Neural progenitor cell (in vitro differentiated cells): ENCODE data around the gene ASIC1. TPM values are rescaled to one million over a fixed set of nuclear protein-coding genes. Genes with fewer than 3 reads are reported as not detected.

Experiments used
- DNase-seq: peaks from one replicate; pipeline ENCODE4 v3.0.0-alpha.2; 2016; ENCODE audit warnings: low spot score
- H2AFZ ChIP-seq: fragments of 200-600 bp; sonication (generic); replicated peaks from 2 replicates; pipeline ENCODE4 v1.6.1; 2016; ENCODE audit warnings: antibody characterized with exemption
- H3F3A ChIP-seq: fragments of 200-600 bp; sonication (generic); 2 replicates; pipeline ENCODE4 v1.6.1; 2016; ENCODE audit warnings: antibody characterized with exemption, low read depth
- H3K27ac ChIP-seq: fragments of 200-600 bp; sonication (generic); 2 replicates; pipeline ENCODE4 v1.5.1; 2016; ENCODE audit warnings: mild to moderate bottlenecking
- H3K27me3 ChIP-seq: fragments of 200-600 bp; sonication (generic); 2 replicates; pipeline ENCODE4 v1.6.1; 2016; ENCODE audit warnings: mild to moderate bottlenecking, moderate library complexity
- H3K36me3 ChIP-seq: fragments of 200-600 bp; sonication (generic); 2 replicates; pipeline ENCODE4 v1.5.1; 2016
- H3K4me1 ChIP-seq: fragments of 200-600 bp; sonication (generic); 2 replicates; pipeline ENCODE4 v1.6.1; 2016; ENCODE audit warnings: mixed run types
- H3K4me2 ChIP-seq: fragments of 200-600 bp; sonication (generic); 2 replicates; pipeline ENCODE4 v1.6.1; 2016
- H3K4me3 ChIP-seq: fragments of 200-600 bp; sonication (generic); 2 replicates; pipeline ENCODE4 v1.5.1; 2016
- H3K79me2 ChIP-seq: fragments of 200-600 bp; sonication (generic); 2 replicates; pipeline ENCODE4 v1.6.1; 2016; ENCODE audit warnings: low read depth
- H3K9ac ChIP-seq: fragments of 200-600 bp; sonication (generic); 2 replicates; pipeline ENCODE4 v1.6.1; 2016
- H3K9me3 ChIP-seq: fragments of 200-600 bp; sonication (generic); 2 replicates; pipeline ENCODE4 v1.5.1; 2016; ENCODE audit warnings: low read depth
- H4K20me1 ChIP-seq: fragments of 200-600 bp; sonication (generic); 2 replicates; pipeline ENCODE4 v1.6.1; 2016; ENCODE audit warnings: low read depth
- H3K27ac Mint-ChIP-seq: 3 replicates; pipeline ENCODE4 v1.8.0; 2021; ENCODE audit warnings: mixed read lengths
- H3K27me3 Mint-ChIP-seq: 2 replicates; pipeline ENCODE4 v1.8.0; 2022; ENCODE audit warnings: low read depth, mild to moderate bottlenecking, inconsistent platforms, moderate library complexity, mixed read lengths; ENCODE audit not compliant: insufficient read depth
- H3K36me3 Mint-ChIP-seq: 3 replicates; pipeline ENCODE4 v1.8.0; 2021; ENCODE audit warnings: mixed read lengths
- H3K4me1 Mint-ChIP-seq: 3 replicates; pipeline ENCODE4 v1.8.0; 2021; ENCODE audit warnings: mixed read lengths
- H3K4me3 Mint-ChIP-seq: 3 replicates; pipeline ENCODE4 v1.8.0; 2021; ENCODE audit warnings: mild to moderate bottlenecking, moderate library complexity, mixed read lengths
- H3K9me3 Mint-ChIP-seq: 3 replicates; pipeline ENCODE4 v1.8.0; 2020; ENCODE audit warnings: mixed read lengths
- EZH2 ChIP-seq: fragments of 200-600 bp; sonication (generic); IDR thresholded peaks from 2 replicates; pipeline ENCODE4 v1.6.1; 2017; ENCODE audit warnings: antibody characterized with exemption, mild to moderate bottlenecking, moderate library complexity
- EZH2phosphoT487 ChIP-seq: fragments of 200-600 bp; sonication (generic); IDR thresholded peaks from 2 replicates; pipeline ENCODE4 v1.6.1; 2017; ENCODE audit warnings: antibody characterized with exemption
- total RNA-seq: library from RNA; depleted of rRNA; stranded (reverse); fragments of >200 nt; gene quantifications from 2 replicates; pipeline ENCODE4 v1.2.3, GENCODE V29; 2015; ENCODE audit warnings: low replicate concordance
- TF ChIP-seq, protein P1 (sequence below): fragments of 200-600 bp; sonication (generic); IDR thresholded peaks from 2 replicates; pipeline ENCODE4 v1.5.1; 2017; ENCODE audit warnings: antibody characterized with exemption, mild to moderate bottlenecking

Gene ASIC1
- total RNA-seq, 1 donor from 2014 or later, result 2.5 TPM

DNA sequence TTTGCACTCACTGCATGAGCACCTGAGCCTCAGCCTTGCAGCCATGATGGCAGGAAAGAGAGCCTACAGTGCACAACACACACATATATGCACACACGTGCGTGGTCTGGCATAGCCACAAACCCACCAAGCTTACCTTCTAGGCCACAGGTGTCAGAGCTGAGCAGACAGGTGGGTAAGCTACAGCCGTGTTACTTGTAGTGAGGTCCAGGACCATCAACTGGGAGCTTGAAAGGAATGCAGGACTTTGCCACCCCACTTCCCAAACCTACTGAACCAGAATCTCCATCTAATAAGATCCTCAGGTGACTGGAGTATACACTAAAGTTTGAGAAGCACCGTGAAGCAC, 2.7 kb downstream of the ASIC1 start:
- Mint-ChIP-seq H3K27me3 (peaks cover 31% of the 10 kb centered on the region), H3K4me1 (peaks cover 23% of the 10 kb centered on the region), H3K9me3 (no peaks in the 10 kb centered on the region), H3K4me3 (no peak overlapping the region), H3K36me3 (peaks cover 14% of the 10 kb centered on the region), H3K27ac (no peak overlapping the region)
- Histone ChIP-seq H3K4me2 (no peak overlapping the region), H4K20me1 (no peaks in the 10 kb centered on the region), H3K4me3 (no peak overlapping the region), H3K27me3 (peaks cover 65% of the 10 kb centered on the region), H3K9ac (no peak overlapping the region), H3K27ac (no peak overlapping the region), H3K79me2 (no peaks in the 10 kb centered on the region), H2AFZ (no peak overlapping the region), H3K36me3 (no peaks in the 10 kb centered on the region), H3K9me3 (no peaks in the 10 kb centered on the region), H3F3A (peaks cover 14% of the 10 kb centered on the region), H3K4me1 (peaks cover 8% of the 10 kb centered on the region)
- TF ChIP-seq, protein P1, sequence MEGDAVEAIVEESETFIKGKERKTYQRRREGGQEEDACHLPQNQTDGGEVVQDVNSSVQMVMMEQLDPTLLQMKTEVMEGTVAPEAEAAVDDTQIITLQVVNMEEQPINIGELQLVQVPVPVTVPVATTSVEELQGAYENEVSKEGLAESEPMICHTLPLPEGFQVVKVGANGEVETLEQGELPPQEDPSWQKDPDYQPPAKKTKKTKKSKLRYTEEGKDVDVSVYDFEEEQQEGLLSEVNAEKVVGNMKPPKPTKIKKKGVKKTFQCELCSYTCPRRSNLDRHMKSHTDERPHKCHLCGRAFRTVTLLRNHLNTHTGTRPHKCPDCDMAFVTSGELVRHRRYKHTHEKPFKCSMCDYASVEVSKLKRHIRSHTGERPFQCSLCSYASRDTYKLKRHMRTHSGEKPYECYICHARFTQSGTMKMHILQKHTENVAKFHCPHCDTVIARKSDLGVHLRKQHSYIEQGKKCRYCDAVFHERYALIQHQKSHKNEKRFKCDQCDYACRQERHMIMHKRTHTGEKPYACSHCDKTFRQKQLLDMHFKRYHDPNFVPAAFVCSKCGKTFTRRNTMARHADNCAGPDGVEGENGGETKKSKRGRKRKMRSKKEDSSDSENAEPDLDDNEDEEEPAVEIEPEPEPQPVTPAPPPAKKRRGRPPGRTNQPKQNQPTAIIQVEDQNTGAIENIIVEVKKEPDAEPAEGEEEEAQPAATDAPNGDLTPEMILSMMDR, result no peak
- TF ChIP-seq EZH2phosphoT487 (no peak), EZH2 (no peak)
- no peak for DNase-seq

DNA sequence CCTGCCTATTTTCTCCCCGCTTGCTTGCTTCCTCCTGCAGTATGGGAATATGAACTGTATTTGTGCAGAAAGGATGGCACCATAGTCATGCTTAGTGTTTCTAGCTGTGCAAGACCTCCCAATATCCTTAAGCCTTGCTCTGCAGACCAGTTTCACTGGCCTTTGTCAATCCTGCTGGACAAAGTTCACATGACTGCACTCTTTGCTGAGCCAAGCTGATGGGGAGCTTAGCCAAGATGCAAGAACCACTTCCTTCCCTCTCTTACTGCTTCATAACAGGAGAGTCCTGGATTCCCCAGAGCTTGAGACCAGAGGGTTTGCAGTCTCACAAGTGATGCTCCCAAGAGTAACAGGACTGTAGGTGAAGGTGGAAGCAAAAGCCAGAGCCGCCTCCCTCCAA, 3.8 kb downstream of the ASIC1 start:
- no peaks in the 10 kb centered on the region for H3K36me3 ChIP-seq
- no peak overlapping the region for H3K9ac ChIP-seq
- H3K4me2 ChIP-seq, result no peak overlapping the region
- H3K79me2 ChIP-seq, result no peaks in the 10 kb centered on the region
- no peak overlapping the region for H3K4me3 ChIP-seq
- Mint-ChIP-seq H3K4me3 (no peak overlapping the region), H3K27ac (no peak overlapping the region), H3K36me3 (peaks cover 14% of the 10 kb centered on the region), H3K4me1 (peaks cover 17% of the 10 kb centered on the region), H3K9me3 (no peaks in the 10 kb centered on the region), H3K27me3 (peaks cover 20% of the 10 kb centered on the region)
- H3K27me3 ChIP-seq, result peaks cover 54% of the 10 kb centered on the region
- TF ChIP-seq EZH2, result no peak
- TF ChIP-seq, protein P1, result no peak
- TF ChIP-seq EZH2phosphoT487, result no peak
- peaks cover 13% of the 10 kb centered on the region for H3F3A ChIP-seq
- no peaks in the 10 kb centered on the region for H3K9me3 ChIP-seq
- peaks cover 8% of the 10 kb centered on the region for H3K4me1 ChIP-seq
- no peaks in the 10 kb centered on the region for H4K20me1 ChIP-seq
- H2AFZ ChIP-seq, result no peak overlapping the region
- no peak overlapping the region for H3K27ac ChIP-seq
- no peak for DNase-seq

DNA sequence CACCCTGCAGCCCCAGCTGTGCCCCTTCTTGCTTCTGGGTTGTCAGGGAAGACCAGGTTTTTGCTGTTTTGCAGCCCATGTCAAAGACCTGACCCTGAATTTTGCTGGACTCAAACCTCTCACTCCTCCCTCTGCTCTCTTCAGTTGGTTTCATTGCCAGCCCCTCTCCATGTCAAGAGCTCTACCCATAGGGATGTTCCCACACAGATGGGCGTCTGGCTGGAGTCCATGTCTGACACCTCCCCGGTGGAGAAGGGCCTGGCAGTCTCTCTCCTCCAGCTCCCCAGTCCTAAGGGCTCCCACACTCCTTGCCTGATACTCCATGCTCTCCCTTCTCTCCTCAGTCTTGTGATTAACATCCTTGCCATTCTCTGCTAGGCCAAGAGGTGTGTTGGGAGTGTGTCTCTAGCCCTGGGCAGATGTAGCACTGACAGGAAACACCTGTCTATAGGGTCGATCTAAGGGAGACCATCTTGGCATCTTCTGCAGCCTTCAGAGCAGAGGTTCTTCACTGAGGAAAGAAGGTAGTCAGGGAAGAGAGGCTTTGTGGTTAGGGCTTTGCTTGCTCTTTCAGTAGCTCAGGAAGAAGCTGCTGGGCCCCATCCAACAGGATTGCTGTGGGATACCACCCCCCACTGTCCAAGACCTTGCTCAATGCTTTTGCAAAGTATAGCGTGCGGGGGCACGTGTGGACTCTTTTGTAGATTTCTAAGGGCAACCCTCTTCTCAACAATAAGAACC, 4.7 kb downstream of the ASIC1 start:
- H3K4me2 ChIP-seq, result no peak overlapping the region
- Mint-ChIP-seq H3K27ac (no peak overlapping the region), H3K36me3 (peaks cover 13% of the 10 kb centered on the region), H3K9me3 (no peaks in the 10 kb centered on the region), H3K4me3 (no peak overlapping the region), H3K27me3 (peaks cover 11% of the 10 kb centered on the region), H3K4me1 (peaks cover 10% of the 10 kb centered on the region)
- DNase-seq, result no peak
- H3K9ac ChIP-seq, result no peak overlapping the region
- no peaks in the 10 kb centered on the region for H3K4me1 ChIP-seq
- H3K36me3 ChIP-seq, result no peaks in the 10 kb centered on the region
- H3K79me2 ChIP-seq, result no peaks in the 10 kb centered on the region
- H2AFZ ChIP-seq, result no peak overlapping the region
- peaks cover 4% of the 10 kb centered on the region for H3F3A ChIP-seq
- peaks cover 45% of the 10 kb centered on the region for H3K27me3 ChIP-seq
- H3K4me3 ChIP-seq, result no peak overlapping the region
- H4K20me1 ChIP-seq, result no peaks in the 10 kb centered on the region
- H3K9me3 ChIP-seq, result no peaks in the 10 kb centered on the region
- TF ChIP-seq, protein P1, result no peak
- no peak for TF ChIP-seq EZH2
- no peak for TF ChIP-seq EZH2phosphoT487
- no peak overlapping the region for H3K27ac ChIP-seq
